Immature natural killer cell (primary cell): ENCODE measurements around the gene STK32A. TPM values are rescaled to one million over a fixed set of nuclear protein-coding genes. Genes with fewer than 3 reads are reported as not detected.
"Not testable (repeated sequence)": the region's sequence is repeated elsewhere in the genome, so short reads cannot be mapped to it uniquely, and the experiment has no call there.

Experiments
- DNase-seq, 3 donors: peaks; one replicate each; pipeline ENCODE4 v3.0.0; 2022; ENCODE audit warnings: mixed read lengths in 1 of 3
- H3K27ac Mint-ChIP-seq, 6 donors: one replicate each; pipeline ENCODE4 v1.8.0; 2020; ENCODE audit warnings: mixed read lengths in 6 of 6, mild to moderate bottlenecking in 5 of 6, inconsistent platforms in 4 of 6, moderate library complexity in 3 of 6
- H3K27me3 Mint-ChIP-seq, 3 donors: one replicate each; pipeline ENCODE4 v1.8.0; 2020 to 2021; ENCODE audit warnings: low read depth in 3 of 3, mild to moderate bottlenecking in 3 of 3, mixed read lengths in 3 of 3, moderate library complexity in 3 of 3, inconsistent platforms in 1 of 3
- H3K36me3 Mint-ChIP-seq, 3 donors: one replicate each; pipeline ENCODE4 v1.8.0; 2020; ENCODE audit warnings: mixed read lengths in 3 of 3, inconsistent platforms in 2 of 3, mild to moderate bottlenecking in 2 of 3
- H3K4me1 Mint-ChIP-seq, 2 donors: one replicate each; pipeline ENCODE4 v1.8.0; 2020; ENCODE audit warnings: inconsistent platforms in 2 of 2, mild to moderate bottlenecking in 2 of 2, mixed read lengths in 2 of 2, moderate library complexity in 1 of 2
- H3K4me3 Mint-ChIP-seq, 5 donors: one replicate each; pipeline ENCODE4 v1.8.0; 2020; ENCODE audit warnings: mild to moderate bottlenecking in 5 of 5, mixed read lengths in 5 of 5, inconsistent platforms in 3 of 5, moderate library complexity in 3 of 5
- H3K9me3 Mint-ChIP-seq, 6 donors: one replicate each; pipeline ENCODE4 v1.8.0; 2020; ENCODE audit warnings: mild to moderate bottlenecking in 6 of 6, mixed read lengths in 6 of 6, inconsistent platforms in 4 of 6, moderate library complexity in 3 of 6
- polyA plus RNA-seq, 3 donors: library from polyadenylated mRNA; unstranded; fragments of 300-500 nt; fragmentation: Illumina TruSeq; gene quantifications; one replicate each; pipeline ENCODE4 v1.2.3, GENCODE V29; 2021

Gene STK32A
- polyA plus RNA-seq, 3 donors from 2014 or later = not detected

- DNase-seq = no peak
- H3K27me3 Mint-ChIP-seq = peaks cover 0 to 4% (median 0%) of the 10 kb centered on the region in 3 donors
- H3K36me3 Mint-ChIP-seq = no peaks in the 10 kb centered on the region
- H3K27ac Mint-ChIP-seq = no peak overlapping the region
- no peak overlapping the region for H3K4me3 Mint-ChIP-seq
- H3K9me3 Mint-ChIP-seq = peaks cover 0 to 15% (median 6%) of the 10 kb centered on the region in 6 donors
- no peaks in the 10 kb centered on the region for H3K4me1 Mint-ChIP-seq
Measured at GRCh38 chr5:147340941-147341340, 106.1 kb downstream of the STK32A start.

DNA sequence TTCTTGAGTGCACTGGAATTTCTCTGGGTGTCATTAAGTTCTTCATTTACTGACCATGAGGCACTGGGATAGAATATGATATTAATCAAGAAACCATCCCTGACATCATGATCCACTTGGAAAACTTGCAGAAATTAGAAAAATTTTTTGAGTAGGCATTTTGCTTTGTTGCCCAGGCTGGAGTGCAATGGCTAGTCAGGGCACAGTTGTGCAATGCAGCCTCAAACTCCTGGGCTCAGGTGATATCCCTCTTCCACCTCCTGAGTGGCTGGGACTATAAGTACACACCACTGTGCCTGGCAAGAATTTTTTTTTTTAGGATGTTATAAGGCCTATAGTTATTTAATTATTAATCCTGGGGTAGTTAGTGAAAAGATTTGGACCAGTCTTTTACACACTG, 106.5 kb downstream of the STK32A start:
- Mint-ChIP-seq H3K4me3 (no peak overlapping the region), H3K4me1 (no peaks in the 10 kb centered on the region), H3K27me3 (peaks cover 0 to 4% (median 0%) of the 10 kb centered on the region in 3 donors), H3K27ac (no peak overlapping the region), H3K36me3 (no peaks in the 10 kb centered on the region), H3K9me3 (peaks cover 0 to 15% (median 6%) of the 10 kb centered on the region in 6 donors)
- no peak for DNase-seq

- no peaks in the 10 kb centered on the region for H3K36me3 Mint-ChIP-seq
- peaks cover 0 to 7% (median 0%) of the 10 kb centered on the region in 3 donors for H3K27me3 Mint-ChIP-seq
- no peak overlapping the region for H3K27ac Mint-ChIP-seq
- no peak overlapping the region for H3K4me3 Mint-ChIP-seq
- no peaks in the 10 kb centered on the region for H3K9me3 Mint-ChIP-seq
- DNase-seq = no peak
- no peaks in the 10 kb centered on the region for H3K4me1 Mint-ChIP-seq
Measured at GRCh38 chr5:147344861-147345260, 110.0 kb downstream of the STK32A start.

- Mint-ChIP-seq H3K4me1 (no peaks in the 10 kb centered on the region), H3K36me3 (no peaks in the 10 kb centered on the region)
Measured at GRCh38 chr5:147346006-147346561, 111.3 kb downstream of the STK32A start.

GRCh38 chr5:147348046-147348445, 113.2 kb downstream of the STK32A start:
- H3K4me1 Mint-ChIP-seq = no peaks in the 10 kb centered on the region
- peaks cover 0 to 5% (median 0%) of the 10 kb centered on the region in 3 donors for H3K27me3 Mint-ChIP-seq
- H3K9me3 Mint-ChIP-seq = no peaks in the 10 kb centered on the region
- DNase-seq = no peak
- no peak overlapping the region for H3K27ac Mint-ChIP-seq
- H3K4me3 Mint-ChIP-seq = no peak overlapping the region
- H3K36me3 Mint-ChIP-seq = no peaks in the 10 kb centered on the region

More at GRCh38 chr5:147346006-147346561, 111.3 kb downstream of the STK32A start:
- Mint-ChIP-seq H3K4me3 (no peak overlapping the region), H3K27me3 (peaks cover 0 to 7% (median 0%) of the 10 kb centered on the region in 3 donors), H3K27ac (no peak overlapping the region), H3K9me3 (no peaks in the 10 kb centered on the region)
- no peak for DNase-seq

- DNase-seq = no peak
- no peak overlapping the region for H3K4me3 Mint-ChIP-seq
- H3K36me3 Mint-ChIP-seq = no peaks in the 10 kb centered on the region
- peaks cover 0 to 5% (median 0%) of the 10 kb centered on the region in 3 donors for H3K27me3 Mint-ChIP-seq
- no peaks in the 10 kb centered on the region for H3K4me1 Mint-ChIP-seq
- no peaks in the 10 kb centered on the region for H3K9me3 Mint-ChIP-seq
- H3K27ac Mint-ChIP-seq = no peak overlapping the region
Measured at GRCh38 chr5:147348451-147348850, 113.6 kb downstream of the STK32A start.

- Mint-ChIP-seq H3K27me3 (peaks cover 0 to 5% (median 0%) of the 10 kb centered on the region in 3 donors), H3K27ac (no peak overlapping the region), H3K4me1 (no peaks in the 10 kb centered on the region), H3K36me3 (no peaks in the 10 kb centered on the region), H3K4me3 (no peak overlapping the region), H3K9me3 (no peaks in the 10 kb centered on the region)
- no peak for DNase-seq
Measured at GRCh38 chr5:147349241-147349640, 114.4 kb downstream of the STK32A start.

DNA sequence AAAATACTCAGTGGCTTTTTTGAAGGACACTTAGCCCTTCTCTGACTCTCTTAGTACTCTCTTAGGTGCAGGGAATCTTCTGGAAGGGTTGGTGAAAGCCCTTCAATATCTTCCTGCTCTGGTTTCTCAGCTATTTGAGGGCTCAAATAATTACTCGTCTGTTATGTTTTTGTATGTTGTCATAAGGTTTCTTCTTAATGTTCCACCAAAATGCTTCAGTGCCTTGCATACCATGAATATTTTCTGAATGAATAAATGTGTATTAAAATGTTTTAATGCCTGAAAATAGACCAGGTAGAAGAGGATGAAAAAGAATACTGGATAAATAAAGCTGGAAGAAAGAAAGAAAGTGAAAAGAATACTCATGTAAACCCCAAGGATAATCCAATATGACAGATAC, 124.3 kb downstream of the STK32A start:
- H3K36me3 Mint-ChIP-seq = no peaks in the 10 kb centered on the region
- no peak overlapping the region for H3K4me3 Mint-ChIP-seq
- no peak for DNase-seq
- no peak overlapping the region for H3K27ac Mint-ChIP-seq
- H3K9me3 Mint-ChIP-seq = peaks cover 0 to 5% (median 0%) of the 10 kb centered on the region in 6 donors
- H3K27me3 Mint-ChIP-seq = peaks cover 1 to 5% (median 3%) of the 10 kb centered on the region in 3 donors
- H3K4me1 Mint-ChIP-seq = no peaks in the 10 kb centered on the region

DNA sequence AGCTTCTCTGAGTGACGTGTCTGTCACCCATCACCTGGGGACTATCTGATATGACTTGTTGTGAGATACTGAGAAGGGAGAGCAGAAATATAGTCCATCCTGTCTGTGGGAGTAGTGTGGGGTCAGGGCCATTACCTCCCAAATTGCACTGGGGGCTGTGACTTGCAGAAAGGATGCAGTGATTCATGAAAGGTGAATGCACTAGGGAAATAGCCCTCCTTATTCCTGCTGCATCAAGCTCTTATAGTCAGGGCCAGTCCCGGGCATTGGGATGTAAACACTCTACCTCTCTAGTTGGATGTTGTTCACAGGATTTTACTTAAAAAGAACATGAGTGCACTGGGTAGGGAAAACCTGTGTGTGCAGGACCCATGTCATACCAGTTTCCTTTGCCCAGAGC, 124.8 kb downstream of the STK32A start:
- no peak for DNase-seq
- Mint-ChIP-seq H3K27me3 (peaks cover 1 to 5% (median 3%) of the 10 kb centered on the region in 3 donors), H3K9me3 (peaks cover 0 to 5% (median 0%) of the 10 kb centered on the region in 6 donors), H3K4me1 (no peaks in the 10 kb centered on the region), H3K4me3 (no peak overlapping the region), H3K27ac (no peak overlapping the region), H3K36me3 (no peaks in the 10 kb centered on the region)

DNA sequence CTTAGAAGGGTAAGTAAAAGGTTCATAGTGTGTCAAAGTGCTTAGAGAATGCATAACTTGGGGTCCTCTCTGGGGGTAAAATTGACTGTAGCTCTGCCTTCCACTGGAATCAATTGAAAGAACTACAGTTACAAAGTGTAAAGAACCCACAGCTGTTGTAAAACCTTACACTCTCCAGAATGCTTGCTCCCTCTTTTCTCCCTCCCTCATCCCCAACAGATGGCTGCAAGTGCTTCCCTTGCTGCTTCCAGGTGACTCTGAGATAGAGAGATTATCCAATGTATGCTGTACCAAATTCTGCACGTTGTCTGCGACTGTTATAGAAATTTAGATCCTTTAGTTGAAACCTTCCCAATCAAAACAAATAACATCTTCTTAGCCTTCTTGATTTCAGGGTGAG, 126.0 kb downstream of the STK32A start:
- Mint-ChIP-seq H3K4me1 (no peaks in the 10 kb centered on the region), H3K27ac (no peak overlapping the region), H3K27me3 (peaks cover 1 to 5% (median 3%) of the 10 kb centered on the region in 3 donors), H3K4me3 (no peak overlapping the region), H3K36me3 (no peaks in the 10 kb centered on the region), H3K9me3 (peaks cover 0 to 5% (median 0%) of the 10 kb centered on the region in 6 donors)
- DNase-seq = no peak

DNA sequence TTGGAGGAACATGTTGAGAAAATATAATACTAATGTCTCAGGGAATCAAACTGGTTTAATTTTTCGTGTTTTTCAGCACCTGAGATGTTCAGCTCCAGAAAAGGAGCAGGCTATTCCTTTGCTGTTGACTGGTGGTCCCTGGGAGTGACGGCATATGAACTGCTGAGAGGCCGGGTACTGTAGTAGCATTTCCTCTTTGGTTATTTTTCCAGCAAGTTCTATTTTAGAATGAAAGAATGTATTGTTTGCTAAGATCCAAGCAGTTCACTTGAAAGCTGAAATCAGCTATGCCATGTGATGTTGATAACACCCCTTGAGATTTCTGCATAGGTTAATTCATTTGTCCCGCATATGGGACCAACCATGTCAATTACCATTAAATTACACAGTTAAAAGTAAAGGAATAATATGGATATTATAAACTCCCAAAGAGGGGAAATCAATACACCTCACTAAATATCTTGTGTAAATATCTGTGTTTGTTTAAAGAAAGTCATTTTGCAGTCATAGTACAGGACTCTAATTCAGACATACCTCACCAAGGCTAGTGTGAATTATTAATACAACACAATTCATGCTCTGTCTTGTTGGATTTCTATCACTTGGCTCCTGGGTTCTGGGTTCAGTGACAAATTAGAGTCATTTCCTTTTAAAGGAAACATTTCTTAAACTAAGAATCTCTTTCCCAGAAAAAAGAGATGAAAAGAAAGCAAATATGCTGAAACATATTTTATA, 126.8 kb downstream of the STK32A start:
- DNase-seq = no peak
- Mint-ChIP-seq H3K4me1 (no peaks in the 10 kb centered on the region), H3K4me3 (no peak overlapping the region), H3K27me3 (peaks cover 1 to 8% (median 3%) of the 10 kb centered on the region in 3 donors), H3K36me3 (no peaks in the 10 kb centered on the region), H3K9me3 (peaks cover 0 to 5% (median 0%) of the 10 kb centered on the region in 6 donors), H3K27ac (no peak overlapping the region)

DNA sequence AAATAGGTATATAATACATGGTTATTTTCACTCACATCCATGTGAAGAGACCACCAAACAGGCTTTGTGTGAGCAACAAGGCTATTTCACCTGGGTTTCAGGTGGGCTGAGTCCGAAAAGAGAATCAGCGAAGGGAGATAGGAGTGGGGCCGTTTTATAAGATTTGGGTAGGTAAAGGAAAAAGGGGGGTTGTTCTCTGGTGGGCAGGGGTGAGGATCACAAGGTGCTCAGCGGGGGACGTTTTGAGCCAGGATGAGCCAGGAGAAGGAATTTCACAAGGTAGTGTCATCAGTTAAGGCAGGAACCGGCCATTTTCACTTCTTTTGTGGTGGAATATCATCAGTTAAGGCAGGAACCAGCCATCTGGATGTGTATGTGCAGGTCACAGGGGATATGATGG, 132.6 kb downstream of the STK32A start:
- H3K27me3 Mint-ChIP-seq, H3K4me3 Mint-ChIP-seq, H3K9me3 Mint-ChIP-seq, H3K36me3 Mint-ChIP-seq, DNase-seq, H3K4me1 Mint-ChIP-seq, H3K27ac Mint-ChIP-seq: not testable (repeated sequence)

GRCh38 chr5:147369742-147370374, 135.0 kb downstream of the STK32A start:
- no peaks in the 10 kb centered on the region for H3K4me1 Mint-ChIP-seq
- no peaks in the 10 kb centered on the region for H3K36me3 Mint-ChIP-seq
- no peak for DNase-seq
- peaks cover 0 to 3% (median 0%) of the 10 kb centered on the region in 6 donors for H3K9me3 Mint-ChIP-seq
- H3K4me3 Mint-ChIP-seq = no peak overlapping the region
- H3K27ac Mint-ChIP-seq = no peak overlapping the region
- H3K27me3 Mint-ChIP-seq = peaks cover 2 to 5% (median 3%) of the 10 kb centered on the region in 3 donors

DNA sequence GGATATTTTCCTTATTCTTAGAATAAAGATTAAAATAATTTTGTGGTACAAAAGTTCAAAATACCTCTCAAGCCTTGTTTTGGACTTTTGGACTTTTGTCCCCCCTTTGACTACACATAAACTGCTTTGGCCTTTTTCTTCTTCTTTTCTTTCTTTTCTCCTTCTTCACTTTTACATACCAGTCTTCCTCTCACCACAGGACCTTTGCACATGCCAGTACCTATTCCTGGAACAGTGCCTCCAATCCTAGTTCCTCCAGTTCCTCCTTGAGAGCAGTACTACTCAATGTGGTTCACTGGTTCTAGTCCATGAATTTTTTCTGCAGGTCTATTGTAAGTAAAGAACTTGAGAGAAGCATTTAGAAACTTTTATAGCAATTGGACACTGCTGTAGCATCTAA, 136.5 kb downstream of the STK32A start:
- H3K36me3 Mint-ChIP-seq = no peaks in the 10 kb centered on the region

More for the DNA sequence above, 136.5 kb downstream of the STK32A start:
- DNase-seq = no peak
- Mint-ChIP-seq H3K4me3 (no peak overlapping the region), H3K27me3 (peaks cover 2 to 5% (median 3%) of the 10 kb centered on the region in 3 donors), H3K27ac (no peak overlapping the region), H3K4me1 (no peaks in the 10 kb centered on the region), H3K9me3 (peaks cover 0 to 3% (median 0%) of the 10 kb centered on the region in 6 donors)
